ENCODE measurements around the gene CRYBG1. TPM values are rescaled to one million over a fixed set of nuclear protein-coding genes. Genes with fewer than 3 reads are reported as not detected.

CRYBG1 gene
- total and polyA plus RNA-seq, 2 of the 13 experiments (the other 11 are each of a cell fraction or from before 2014, with no cell fraction given) = 10.1 to 21.9 TPM

DNA sequence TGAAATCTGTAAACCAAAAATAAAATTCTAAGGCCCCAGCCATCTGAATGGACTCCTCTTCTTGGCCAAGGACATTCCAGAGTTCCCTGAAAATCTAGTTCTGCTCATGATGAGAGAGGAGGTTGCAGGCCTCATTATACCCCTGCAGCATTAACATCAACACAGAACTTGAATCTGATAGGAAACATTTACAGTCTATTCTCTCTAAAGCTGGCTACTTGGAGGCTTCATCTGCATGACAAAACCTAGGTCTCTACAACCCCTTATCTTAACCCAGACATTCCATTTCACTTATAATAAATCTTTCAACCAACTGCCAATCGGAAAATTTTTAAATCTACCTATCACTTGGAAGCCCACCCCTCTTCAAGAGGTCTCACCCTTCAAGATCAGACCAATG is 253.1 kb downstream of the CRYBG1 start (continued):
- no peak for TF ChIP-seq AFF4 (CRISPR knock-in tag; IDR thresholded peaks at IDR 0.05)
- TF ChIP-seq REXO4 (CRISPR knock-in tag; IDR thresholded peaks at IDR 0.05; ENCODE audit: borderline replicate concordance) = no peak
- TF ChIP-seq HCFC1 (IDR thresholded peaks at IDR 0.05; ENCODE audit: low read depth, low read length) = no peak
- TF ChIP-seq TSC22D2 (CRISPR knock-in tag; IDR thresholded peaks at IDR 0.05; ENCODE audit: borderline replicate concordance) = no peak
- TF ChIP-seq, protein P1, sequence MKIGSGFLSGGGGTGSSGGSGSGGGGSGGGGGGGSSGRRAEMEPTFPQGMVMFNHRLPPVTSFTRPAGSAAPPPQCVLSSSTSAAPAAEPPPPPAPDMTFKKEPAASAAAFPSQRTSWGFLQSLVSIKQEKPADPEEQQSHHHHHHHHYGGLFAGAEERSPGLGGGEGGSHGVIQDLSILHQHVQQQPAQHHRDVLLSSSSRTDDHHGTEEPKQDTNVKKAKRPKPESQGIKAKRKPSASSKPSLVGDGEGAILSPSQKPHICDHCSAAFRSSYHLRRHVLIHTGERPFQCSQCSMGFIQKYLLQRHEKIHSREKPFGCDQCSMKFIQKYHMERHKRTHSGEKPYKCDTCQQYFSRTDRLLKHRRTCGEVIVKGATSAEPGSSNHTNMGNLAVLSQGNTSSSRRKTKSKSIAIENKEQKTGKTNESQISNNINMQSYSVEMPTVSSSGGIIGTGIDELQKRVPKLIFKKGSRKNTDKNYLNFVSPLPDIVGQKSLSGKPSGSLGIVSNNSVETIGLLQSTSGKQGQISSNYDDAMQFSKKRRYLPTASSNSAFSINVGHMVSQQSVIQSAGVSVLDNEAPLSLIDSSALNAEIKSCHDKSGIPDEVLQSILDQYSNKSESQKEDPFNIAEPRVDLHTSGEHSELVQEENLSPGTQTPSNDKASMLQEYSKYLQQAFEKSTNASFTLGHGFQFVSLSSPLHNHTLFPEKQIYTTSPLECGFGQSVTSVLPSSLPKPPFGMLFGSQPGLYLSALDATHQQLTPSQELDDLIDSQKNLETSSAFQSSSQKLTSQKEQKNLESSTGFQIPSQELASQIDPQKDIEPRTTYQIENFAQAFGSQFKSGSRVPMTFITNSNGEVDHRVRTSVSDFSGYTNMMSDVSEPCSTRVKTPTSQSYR (CRISPR knock-in tag; IDR thresholded peaks at IDR 0.05; ENCODE audit: borderline replicate concordance) = no peak
- TF ChIP-seq XRCC5 (optimal IDR thresholded peaks at IDR 0.05; ENCODE audit: low read length) = no peak

GRCh38 chr6:106614166-106614565 is 253.6 kb downstream of the CRYBG1 start:
- H3K27ac ChIP-seq (ENCODE audit: extremely low read length, insufficient read depth, low read length) = no peak overlapping the region
- H3K4me3 ChIP-seq (replicated peaks in 1 of 3; ENCODE audit: insufficient read depth in 1 of 3, low read depth in 2 of 3, low read length in 3 of 3) = no peak overlapping the region
- no peak for TF ChIP-seq PPARG (CRISPR knock-in tag; conservative IDR thresholded peaks at IDR 0.05)
- TF ChIP-seq KLF15 (CRISPR knock-in tag; IDR thresholded peaks at IDR 0.05; ENCODE audit: borderline replicate concordance) = no peak
- TF ChIP-seq SSRP1 (CRISPR knock-in tag; IDR thresholded peaks at IDR 0.05) = no peak
- TF ChIP-seq NFKBIZ (CRISPR knock-in tag; IDR thresholded peaks at IDR 0.05) = no peak
- TF ChIP-seq TEAD2 (CRISPR knock-in tag; IDR thresholded peaks at IDR 0.05) = no peak
- no peak for TF ChIP-seq ZNF850 (CRISPR knock-in tag; conservative IDR thresholded peaks at IDR 0.05)
- TF ChIP-seq, protein P2, sequence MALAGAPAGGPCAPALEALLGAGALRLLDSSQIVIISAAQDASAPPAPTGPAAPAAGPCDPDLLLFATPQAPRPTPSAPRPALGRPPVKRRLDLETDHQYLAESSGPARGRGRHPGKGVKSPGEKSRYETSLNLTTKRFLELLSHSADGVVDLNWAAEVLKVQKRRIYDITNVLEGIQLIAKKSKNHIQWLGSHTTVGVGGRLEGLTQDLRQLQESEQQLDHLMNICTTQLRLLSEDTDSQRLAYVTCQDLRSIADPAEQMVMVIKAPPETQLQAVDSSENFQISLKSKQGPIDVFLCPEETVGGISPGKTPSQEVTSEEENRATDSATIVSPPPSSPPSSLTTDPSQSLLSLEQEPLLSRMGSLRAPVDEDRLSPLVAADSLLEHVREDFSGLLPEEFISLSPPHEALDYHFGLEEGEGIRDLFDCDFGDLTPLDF (CRISPR knock-in tag; IDR thresholded peaks at IDR 0.05) = no peak
- TF ChIP-seq GFI1 (CRISPR knock-in tag; IDR thresholded peaks at IDR 0.05; ENCODE audit: borderline replicate concordance) = no peak
- ATAC-seq (no peak), FAIRE-seq (no peak), DNase-seq (ENCODE audit: low spot score) (no peak)
- H3K36me3 ChIP-seq (replicated peaks in 1 of 2; ENCODE audit: control insufficient read depth in 1 of 2, insufficient read depth in 2 of 2, low read length in 2 of 2) = no peaks in the 10 kb centered on the region; a peak in 1 of 5 replicates
- in situ Hi-C loops (cut with HindIII; ENCODE audit: extremely low pct_ligation_motif_present, low pct_unique_long_range_greater_than_20kb) (no loop called here), intact Hi-C loops (cut with micrococcal nuclease; ENCODE audit: unreplicated experiment) (no loop called here)
- H2AFZ ChIP-seq (ENCODE audit: low read length) = no peak overlapping the region
- H3K4me2 ChIP-seq (ENCODE audit: low read depth, low read length) = no peak overlapping the region
- H3K9ac ChIP-seq (ENCODE audit: insufficient read depth, low read depth, low read length) = no peak overlapping the region
- no peaks in the 10 kb centered on the region for H3K27me3 ChIP-seq (ENCODE audit: control insufficient read depth in 1 of 2, insufficient read depth in 2 of 2, low read length in 2 of 2)
- no peaks in the 10 kb centered on the region for H4K20me1 ChIP-seq (ENCODE audit: insufficient read depth, low read length)
- CTCF ChIA-PET (ENCODE audit: low intra/inter-chr PET ratio, low total read pairs) = no interaction called here
- no TSS peak for BruUV-seq (replicated peaks)
- H3K9me3 ChIP-seq (ENCODE audit: low read length) = no peaks in the 10 kb centered on the region
- WGBS (ENCODE audit: low lambda C conversion rate) = 100% methylated on average over 1 of the region's 1 CpG
- H3K79me2 ChIP-seq (ENCODE audit: insufficient read depth, low read length) = no peaks in the 10 kb centered on the region
- peaks cover 22% of the 10 kb centered on the region for H3K4me1 ChIP-seq (ENCODE audit: insufficient read depth, low read length)
- POLR2A ChIA-PET = no interaction called here
